HG02642 (cell line): ENCODE results near the gene TREML1.
A peak's percentile ranks its signal among the peaks of the same experiment; 100 is the strongest.
"Not testable (repeated sequence)": the region's sequence is repeated elsewhere in the genome, so short reads cannot be mapped to it uniquely, and the experiment has no call there.

Experiments used
- ATAC-seq: cut with Tn5 transposase; IDR thresholded peaks from one replicate; pipeline ENCODE4 v1.9.1; 2021; ENCODE audit warnings: mild to moderate bottlenecking; ENCODE audit not compliant: unreplicated experiment, poor library complexity

Gene TREML1, protein sequence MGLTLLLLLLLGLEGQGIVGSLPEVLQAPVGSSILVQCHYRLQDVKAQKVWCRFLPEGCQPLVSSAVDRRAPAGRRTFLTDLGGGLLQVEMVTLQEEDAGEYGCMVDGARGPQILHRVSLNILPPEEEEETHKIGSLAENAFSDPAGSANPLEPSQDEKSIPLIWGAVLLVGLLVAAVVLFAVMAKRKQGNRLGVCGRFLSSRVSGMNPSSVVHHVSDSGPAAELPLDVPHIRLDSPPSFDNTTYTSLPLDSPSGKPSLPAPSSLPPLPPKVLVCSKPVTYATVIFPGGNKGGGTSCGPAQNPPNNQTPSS

DNA sequence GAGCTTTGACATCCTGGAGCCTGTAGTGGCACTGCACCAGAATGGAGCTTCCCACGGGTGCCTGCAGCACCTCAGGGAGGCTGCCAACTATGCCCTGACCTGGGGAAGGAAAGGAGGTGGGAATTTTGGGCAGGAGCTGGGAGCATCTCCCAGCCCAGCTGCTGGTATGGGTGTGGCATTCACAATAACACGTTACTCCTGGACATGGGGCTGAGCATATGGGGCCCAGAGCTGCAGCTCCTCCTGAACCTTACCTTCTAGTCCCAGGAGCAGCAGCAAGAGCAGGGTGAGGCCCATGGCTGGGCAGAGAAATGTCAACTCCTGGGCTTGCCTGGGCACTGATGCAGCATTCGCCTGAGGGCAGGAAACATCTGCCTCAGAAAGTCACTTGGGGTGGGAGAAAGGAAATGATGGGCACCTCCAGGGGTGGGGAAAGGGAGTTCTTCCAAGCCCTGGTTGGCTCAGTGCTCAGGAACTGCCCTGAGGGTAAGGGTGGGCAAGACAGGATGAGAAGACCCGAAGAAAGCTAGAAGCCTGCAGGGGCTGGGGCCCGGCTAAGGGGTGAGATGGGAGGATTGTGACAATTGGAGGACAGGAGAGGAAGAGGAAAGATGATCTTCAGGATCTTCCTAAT is at the start of gene TREML1:
TSS of gene TREML1 (minus strand) at position 356 of the 634 bp plus-strand sequence. CDS start at position 297, 59 bp downstream.
- ATAC-seq = no peak

DNA sequence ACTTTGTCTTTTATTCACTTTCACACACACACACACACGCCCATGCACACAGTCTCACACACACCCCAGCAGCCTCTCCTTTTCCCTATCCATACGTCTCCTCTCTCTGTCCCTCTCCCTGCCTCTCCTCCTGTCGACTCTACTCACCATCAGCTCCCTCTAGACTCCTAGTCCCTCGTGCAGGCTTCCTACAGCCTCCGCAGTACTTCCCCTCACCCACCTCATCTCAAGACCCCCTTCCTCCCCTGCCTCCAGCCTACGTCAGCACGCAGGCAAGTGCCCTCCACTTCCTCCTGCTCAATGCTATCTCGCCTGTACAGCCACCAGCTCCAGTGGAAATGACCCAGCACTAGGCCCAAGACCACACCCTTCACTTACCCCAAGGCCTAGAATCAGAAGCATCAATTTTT is 47.6 kb upstream of the TREML1 start:
- ATAC-seq = no peak

DNA sequence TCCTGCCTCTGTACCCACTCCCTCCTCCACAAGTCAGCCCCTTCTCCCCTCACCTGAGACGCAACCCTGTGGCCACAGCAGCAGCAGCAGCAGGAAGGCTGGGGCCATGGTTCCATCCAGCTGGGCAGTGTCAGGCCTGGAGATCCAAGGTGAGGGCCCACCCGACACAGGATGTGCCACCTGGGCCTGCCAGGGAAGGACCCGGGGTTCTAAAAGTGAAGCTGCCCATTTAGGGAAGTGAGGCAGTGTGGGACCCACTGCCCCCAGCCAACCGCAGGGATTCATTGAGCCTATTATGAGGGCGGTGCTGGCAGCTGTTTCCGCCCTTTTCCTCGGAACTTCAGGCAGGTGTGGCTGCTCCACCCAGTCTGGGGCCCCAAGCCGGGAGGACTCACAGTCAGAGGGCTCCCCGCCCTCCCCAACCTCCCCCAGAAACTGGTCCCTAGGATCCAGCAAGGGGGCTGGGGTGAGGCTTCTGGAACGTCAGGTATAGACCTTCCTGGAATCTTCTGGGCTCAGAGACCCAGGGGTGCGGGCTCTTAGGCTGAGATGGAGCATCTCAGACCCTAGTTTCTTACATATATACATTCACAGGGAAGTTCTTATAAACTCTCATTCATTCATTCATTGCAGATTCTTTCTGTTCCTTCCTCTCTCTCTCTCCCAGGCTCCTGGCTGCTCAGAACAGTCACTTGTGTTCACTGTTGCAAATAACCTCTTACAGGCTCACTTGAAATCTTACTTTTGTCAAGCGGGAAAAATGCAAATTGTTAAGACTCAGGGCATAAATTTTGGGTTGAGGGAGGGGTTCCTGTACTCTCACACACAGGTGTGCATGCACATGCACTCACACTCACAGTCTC is 47.0 kb upstream of the TREML1 start, which contains the start of gene TREML2:
TSS of gene TREML2 (minus strand) at position 249 of the 863 bp plus-strand sequence. CDS start at position 108, 141 bp downstream.
- ATAC-seq = peak; percentile 46

DNA sequence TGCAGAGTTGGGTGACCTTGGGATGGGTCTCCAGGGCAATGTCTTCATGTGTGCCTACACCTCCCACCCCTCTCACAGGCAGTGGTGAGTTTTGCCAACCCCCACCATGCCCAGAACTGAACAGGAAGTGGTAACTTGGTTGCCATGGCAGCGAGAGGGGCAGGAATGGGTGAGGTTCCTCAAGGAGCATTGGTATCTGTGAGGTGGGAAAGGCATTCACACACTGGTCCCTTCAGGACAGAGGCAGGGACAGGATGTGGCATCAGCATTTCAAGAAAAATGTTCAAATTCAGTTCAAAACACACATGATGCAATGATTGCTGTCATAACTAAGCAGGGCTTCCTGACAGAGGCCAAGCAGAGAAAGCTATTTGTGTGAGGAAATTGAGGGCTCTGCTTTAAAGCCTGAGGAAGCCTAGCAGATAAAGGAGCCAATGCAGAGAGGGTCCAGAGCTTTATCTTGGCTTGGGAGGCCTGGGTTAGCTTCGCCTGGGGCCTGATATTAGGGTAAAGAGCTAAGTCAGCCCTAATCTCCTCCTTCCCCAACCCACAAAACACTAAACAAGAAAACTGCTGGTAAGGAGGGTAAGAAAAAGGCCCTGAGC is 46.3 kb upstream of the TREML1 start:
- ATAC-seq = peak; percentile 33

DNA sequence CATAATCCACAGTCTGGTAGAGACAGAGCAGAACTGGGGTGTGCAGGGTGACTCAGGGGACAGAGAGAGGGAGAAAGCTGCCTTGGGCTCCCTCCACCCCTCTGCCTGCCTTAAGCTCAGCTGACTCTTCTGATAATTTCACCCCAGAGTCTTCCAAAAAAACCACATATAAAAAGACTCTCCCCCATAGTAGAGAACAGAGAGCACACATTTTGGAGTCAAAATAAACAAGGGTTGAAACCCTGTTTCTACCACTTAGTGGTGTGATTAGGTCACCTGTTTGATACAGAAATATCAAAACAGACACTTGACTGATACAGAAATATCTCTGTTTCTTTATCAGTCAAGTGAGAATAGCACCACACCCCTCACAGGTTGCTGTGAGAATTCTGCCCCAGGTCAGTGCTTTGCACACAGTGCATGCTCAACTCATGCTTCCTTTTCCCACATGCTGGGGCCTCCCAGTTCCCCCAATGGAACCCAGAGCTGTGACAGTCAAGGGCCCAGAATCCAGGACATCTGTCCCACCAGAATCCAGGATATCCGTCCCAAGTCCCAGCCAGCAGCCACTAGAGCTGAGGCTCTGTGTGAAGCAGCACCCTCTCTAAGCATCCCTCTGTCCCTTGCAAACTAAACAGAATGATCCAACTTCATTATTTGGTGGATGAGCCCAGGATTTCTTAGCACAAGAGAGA is 45.6 kb upstream of the TREML1 start:
- peak; percentile 54 for ATAC-seq

DNA sequence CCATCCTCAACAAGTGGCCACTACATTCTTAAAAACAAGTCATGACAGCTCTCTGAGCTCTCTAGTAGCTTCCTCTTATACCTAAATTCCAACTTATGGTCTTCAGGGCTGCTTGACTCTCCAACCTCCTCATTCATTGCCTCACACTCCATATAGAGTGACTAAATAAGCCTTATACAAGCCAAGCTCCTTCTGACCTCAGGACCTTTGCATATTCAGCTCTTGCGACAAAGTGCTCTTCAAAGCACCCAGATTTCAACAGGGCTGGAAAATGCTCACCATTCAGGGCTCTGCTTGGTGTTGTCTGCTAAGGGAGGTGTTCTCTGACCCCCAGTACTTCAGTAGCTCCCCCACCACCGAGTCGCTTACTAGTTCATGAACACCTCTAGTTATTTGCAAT is 43.1 kb upstream of the TREML1 start:
- ATAC-seq = no peak

DNA sequence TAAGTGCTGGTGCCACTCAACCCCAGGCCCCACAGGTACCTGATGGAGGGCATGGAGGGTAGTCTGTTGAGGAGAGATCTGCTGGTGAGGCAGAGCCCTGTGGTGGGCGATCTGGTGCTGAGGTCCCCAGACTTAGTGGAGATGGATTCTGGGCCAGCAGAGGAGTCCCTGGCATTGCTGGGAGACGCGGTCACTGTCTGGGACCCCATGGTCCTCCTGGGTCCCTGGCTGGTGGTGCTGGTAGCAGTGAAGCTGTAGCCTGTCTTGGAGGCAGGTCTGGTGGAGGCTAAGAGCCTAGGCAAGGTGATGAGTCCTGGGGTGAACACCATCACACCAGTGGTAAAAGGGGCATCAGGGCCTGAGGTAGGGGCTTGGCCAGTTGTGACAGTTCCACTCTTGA is 40.2 kb upstream of the TREML1 start:
- no peak for ATAC-seq

DNA sequence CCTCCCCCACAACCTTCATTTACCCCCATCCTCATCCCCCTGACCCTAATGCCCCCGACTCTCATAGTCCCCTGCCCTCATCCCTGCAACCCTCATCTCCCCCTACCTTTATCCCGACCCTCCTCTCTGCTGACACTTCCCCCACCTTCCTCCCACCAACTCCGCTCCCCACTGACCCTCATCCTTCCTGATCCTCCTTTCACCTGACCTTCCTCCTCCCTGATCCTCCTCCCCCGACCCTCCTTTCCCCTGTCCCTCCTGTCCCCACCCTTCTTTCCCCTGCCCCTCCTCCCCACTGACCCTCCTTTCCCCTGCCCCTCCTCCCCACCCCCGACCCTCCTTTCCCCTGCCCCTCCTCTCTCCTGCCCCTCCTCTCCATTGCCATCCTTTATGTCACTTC is 39.7 kb upstream of the TREML1 start:
- ATAC-seq = no peak

DNA sequence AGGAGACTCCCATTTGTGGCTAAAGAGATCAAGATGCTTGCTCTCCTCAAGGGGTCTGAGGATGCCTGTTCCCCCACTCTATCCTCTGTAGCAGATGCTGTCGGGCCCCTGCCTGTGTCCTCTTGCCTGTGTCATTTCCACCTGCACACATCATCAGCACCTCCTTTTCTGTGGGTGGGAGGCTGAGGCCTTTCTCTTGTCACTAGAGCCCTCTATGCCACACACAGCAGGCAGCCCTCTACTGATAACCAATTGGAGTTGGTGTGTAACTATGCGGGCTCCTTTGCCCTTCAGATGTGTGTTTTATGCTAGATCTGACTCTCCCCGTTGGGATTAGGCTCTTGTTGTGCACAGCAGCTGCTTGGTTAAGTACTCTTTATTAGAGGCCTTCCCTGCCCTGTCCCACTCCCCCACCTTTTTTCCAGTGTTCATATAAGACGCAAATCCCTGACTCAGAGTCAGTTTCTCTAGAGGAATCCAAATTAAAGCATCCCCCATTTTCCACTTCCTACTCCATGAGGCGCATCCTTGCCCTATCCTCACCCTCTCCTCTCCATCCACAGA is 39.1 kb upstream of the TREML1 start:
- ATAC-seq = no peak

DNA sequence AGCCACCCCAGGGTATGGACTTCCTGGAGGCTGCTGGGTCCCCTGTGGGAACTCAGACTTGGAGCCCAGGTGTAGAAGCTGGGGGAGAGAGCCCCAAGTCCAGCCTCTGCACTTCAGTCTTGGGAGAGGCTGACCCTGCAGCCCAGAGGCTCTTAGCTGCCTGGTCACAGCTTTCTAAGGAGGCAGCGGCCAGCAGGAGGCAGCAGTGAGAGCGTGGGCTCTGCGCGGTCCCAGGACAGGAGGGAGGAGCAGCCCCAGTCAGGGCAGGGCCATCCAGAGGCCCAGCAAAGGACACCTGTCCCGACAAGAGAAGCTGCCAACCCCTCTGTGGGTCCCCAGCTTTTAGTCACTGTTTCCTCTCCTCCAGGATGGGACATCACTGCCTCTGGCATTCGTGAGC is 37.4 kb upstream of the TREML1 start:
- no peak for ATAC-seq

DNA sequence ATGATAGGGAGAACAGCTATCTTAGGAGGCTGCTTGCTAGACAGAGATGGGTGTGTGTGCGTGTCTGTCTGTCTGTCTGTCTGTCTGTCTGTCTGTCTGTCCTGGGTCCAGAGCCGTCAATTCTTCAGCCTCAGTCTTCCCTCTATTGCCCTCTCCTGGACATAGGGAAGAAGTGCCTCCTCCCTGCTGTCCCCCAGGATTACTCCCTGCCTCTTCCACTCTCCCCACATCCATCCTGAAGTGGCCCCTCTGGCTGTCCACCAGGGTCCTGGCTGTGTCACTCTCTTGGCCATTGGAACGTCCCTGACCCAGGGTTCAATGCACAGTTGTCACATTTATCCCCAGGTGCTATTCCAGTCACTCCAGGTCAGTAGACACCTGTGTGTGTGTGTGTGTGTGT is 36.6 kb upstream of the TREML1 start:
- ATAC-seq = no peak

DNA sequence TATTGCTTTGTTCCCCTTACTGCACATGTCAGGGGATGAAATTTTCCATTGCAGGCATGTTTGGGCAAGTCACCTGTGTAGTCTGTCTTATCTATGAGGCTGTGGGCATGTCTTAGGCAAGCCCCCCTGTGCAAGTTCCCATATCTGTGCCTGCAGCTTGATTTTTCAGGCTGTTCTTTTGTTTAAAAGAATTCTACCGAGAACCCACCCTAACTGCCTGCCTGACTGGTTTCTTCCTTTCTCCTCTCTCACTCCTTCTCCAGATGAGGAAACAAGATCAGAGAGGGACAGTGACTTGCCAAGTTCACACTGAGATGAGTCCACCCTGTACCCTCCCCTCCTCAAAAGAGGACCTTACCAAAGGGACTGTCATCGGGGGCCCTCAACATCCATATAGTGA is 35.8 kb upstream of the TREML1 start:
- no peak for ATAC-seq

DNA sequence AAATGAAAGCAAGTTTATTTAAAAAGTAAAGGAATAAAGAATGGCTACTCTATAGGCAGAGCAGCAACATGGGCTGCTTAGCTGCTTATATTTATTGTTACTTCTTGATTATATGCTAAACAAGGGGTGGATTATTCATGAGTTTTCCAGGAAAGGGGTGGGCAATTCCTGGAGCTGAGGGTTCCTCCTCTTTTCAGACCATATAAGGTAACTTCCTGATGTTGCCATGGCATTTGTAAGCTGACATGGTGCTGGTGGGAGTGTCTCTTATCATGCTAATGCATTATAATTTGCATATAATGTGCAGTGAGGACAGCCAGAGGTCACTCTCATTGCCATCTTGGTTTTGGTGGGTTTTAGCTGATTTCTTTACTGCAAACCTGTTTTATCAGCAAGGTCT is 34.9 kb upstream of the TREML1 start:
- not testable (repeated sequence) for ATAC-seq

DNA sequence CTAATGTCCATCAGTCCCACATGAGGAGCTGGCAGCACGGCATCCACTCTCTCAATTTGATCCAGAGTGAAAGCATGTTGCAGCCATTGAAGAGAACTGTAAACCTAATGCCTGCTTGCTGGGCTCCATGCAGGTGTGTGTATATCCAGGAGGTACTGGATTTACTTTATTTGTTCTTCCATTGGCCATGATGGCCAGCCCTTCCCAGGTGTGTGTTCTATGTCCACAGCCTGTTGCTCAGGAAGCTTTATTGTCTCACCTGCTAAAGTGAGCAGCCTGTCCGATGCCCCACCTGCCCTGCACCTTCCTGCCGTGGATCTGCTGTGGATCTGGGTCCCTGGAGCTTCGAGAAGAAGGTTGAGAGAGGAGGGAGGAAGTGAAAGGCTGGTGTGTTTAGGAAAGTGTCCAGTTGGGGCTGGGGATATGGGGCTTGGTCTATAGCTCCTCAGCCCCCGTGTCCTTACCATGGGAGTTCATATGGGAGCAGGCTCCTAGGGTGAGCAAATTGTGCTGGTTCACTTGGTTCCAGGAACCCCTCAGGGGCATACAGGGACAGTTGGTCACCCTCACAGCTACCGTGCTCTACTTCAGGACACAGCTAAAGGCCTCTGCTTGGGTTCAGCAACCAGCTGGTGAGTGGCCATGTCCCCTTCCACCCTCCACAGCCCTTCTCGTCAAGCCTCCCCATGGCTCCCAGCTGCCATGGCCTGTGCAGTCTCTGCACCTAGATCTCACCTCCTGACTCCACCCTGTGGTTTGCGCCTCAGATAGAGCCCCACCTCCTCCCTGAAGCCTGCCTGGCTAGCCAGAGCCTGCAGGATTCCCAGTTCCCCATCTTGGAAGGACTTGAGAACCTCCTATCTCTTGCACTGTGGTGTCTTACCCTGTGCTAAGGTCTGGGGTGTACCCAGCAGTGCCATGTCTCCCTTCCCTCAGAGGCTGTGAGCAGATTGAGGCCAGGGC is 34.1 kb upstream of the TREML1 start:
- ATAC-seq = no peak

DNA sequence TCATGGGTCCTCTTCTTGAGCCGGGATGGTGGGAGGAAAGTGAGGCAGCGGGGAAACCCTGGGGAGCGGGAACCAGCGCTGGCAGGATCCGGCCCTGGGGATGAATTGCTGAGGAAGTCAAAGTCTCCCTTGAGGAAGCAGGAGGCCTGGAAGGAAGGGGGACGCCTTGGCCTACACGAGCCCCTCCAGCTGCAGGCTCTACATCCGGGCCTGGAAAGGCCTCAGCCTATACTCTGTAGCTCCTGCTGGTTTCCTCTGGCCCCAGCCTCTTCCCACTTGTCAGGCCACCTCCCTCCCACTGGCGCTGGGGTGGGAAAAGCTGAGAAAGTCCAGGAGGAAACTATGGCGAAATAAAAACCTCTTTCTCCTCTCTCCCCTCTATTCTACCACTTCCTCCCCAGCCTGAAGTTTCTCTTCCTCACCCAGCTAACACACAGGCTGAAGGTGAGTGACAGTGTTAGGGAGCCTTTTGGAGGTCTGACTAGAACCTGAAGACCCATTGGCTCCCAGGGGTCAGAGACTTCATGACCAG is 31.9 kb upstream of the TREML1 start:
- ATAC-seq = no peak

DNA sequence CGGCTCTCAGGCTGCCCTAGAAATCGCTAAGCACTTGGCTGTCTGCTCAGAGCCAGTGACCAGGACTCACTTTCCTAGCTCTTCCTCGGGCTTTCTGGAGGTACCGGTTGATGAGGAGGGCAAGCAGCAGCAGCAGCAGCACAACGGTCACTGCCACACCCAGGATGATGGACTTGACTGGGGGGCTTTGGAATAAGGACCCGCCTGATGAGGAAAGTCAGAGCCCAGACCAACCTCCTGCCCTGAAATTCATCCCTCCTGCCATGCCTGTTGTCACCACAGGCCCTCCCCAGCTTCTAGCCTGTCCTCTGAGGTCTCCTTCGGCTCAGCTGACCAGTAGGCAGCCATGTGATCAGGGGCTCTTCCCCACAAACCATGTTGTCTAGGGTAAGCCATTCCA is 30.6 kb upstream of the TREML1 start:
- ATAC-seq = no peak

DNA sequence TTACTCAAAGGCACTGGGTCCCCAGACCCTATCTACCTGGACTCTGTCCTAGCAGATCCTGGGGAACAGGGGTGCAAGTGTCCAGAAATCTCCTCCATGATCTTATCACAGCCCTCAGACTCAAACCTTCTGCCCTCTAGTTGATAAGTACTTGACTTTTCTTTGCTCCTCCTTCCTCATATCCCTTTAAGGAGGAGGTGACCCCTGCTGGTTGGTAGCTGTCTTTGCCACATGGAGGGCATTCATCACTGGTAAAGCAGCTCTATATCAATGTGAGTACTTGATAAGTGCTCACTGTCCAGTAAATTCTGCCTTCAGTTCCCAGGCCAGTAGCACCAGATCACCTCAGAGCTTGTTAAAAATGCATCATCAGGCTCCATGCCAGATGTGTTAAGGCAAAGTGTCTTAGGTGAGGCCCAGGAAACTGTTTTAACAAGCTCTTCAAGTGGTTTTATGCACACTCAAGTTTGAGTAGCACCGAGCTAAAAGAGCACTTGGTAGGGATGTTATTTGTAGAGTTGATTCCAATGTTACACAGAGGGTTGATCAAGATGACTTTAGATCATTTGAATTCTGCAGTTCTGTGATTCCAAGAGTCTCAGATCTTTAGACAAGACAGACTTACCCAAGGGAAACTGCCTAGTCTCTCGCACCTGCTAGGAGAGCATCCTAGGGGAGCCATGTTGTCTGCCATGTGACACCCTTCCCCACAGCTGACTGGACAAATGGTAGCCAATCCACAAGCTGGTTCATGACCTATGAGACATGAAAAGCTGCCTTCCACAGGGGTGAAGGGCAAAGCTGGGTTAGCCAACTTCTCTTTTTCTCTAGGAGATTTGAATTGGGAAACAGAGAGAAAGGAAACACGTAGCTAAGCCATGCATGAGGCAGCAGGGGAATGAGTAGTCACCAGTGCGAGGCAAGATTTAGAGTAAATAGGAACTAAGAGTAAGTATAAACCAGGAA is 28.2 kb upstream of the TREML1 start:
- ATAC-seq = no peak
